Smooth muscle cell (in vitro differentiated cells): Measurements from ENCODE around the gene TDRD9. TPM values are rescaled to one million over a fixed set of nuclear protein-coding genes. Genes with fewer than 3 reads are reported as not detected.
"Not testable (repeated sequence)": the region's sequence is repeated elsewhere in the genome, so short reads cannot be mapped to it uniquely, and the experiment has no call there.

Experiments used
- DNase-seq: peaks from one replicate; lab custom pipeline; 2025; ENCODE audit not compliant: unreplicated experiment; lab: John Stamatoyannopoulos, UW
- H2AFZ ChIP-seq: fragments of 200-600 bp; sonication (generic); 2 replicates; pipeline ENCODE4 v1.6.0; 2016; ENCODE audit warnings: antibody characterized with exemption, low read depth, mild to moderate bottlenecking
- H3F3A ChIP-seq: fragments of 200-600 bp; sonication (generic); 2 replicates; pipeline ENCODE4 v1.6.0; 2017; ENCODE audit warnings: antibody characterized with exemption, low read depth
- H3K27ac ChIP-seq: fragments of 200-600 bp; sonication (generic); 2 replicates; pipeline ENCODE4 v1.5.1; 2016; ENCODE audit warnings: low read depth, mild to moderate bottlenecking
- H3K27me3 ChIP-seq: fragments of 200-600 bp; sonication (generic); 2 replicates; pipeline ENCODE4 v1.6.1; 2016; ENCODE audit warnings: low read depth, mild to moderate bottlenecking
- H3K36me3 ChIP-seq: fragments of 200-600 bp; sonication (generic); 2 replicates; pipeline ENCODE4 v1.5.1; 2016; ENCODE audit warnings: low read depth
- H3K4me1 ChIP-seq: fragments of 200-600 bp; sonication (generic); 2 replicates; pipeline ENCODE4 v1.5.1; 2016; ENCODE audit warnings: low read depth
- H3K4me2 ChIP-seq: fragments of 200-600 bp; sonication (generic); 2 replicates; pipeline ENCODE4 v1.6.0; 2016; ENCODE audit warnings: mild to moderate bottlenecking
- H3K4me3 ChIP-seq: fragments of 200-600 bp; sonication (generic); 2 replicates; pipeline ENCODE4 v1.5.1; 2016; ENCODE audit warnings: mild to moderate bottlenecking
- H3K79me2 ChIP-seq: fragments of 200-600 bp; sonication (generic); 2 replicates; pipeline ENCODE4 v1.6.0; 2016; ENCODE audit warnings: low read depth, mild to moderate bottlenecking
- H3K9ac ChIP-seq: fragments of 200-600 bp; sonication (generic); 2 replicates; pipeline ENCODE4 v1.6.0; 2016; ENCODE audit warnings: low read depth
- H3K9me3 ChIP-seq: fragments of 200-600 bp; sonication (generic); replicated peaks from 2 replicates; pipeline ENCODE4 v1.5.1; 2016; ENCODE audit warnings: low read depth
- H4K20me1 ChIP-seq: fragments of 200-600 bp; sonication (generic); 2 replicates; pipeline ENCODE4 v1.6.0; 2016; ENCODE audit warnings: low read depth
- CTCF ChIP-seq: fragments of 200-600 bp; sonication (generic); IDR thresholded peaks from 2 replicates; pipeline ENCODE4 v1.5.1; 2017; ENCODE audit warnings: borderline replicate concordance, mild to moderate bottlenecking, antibody characterized with exemption; ENCODE audit not compliant: insufficient read depth, poor library complexity, severe bottlenecking
- WGBS: methylation state at CpG from one replicate; pipeline ENCODE4 v1.1.7; 2016; ENCODE audit warnings: low lambda C conversion rate; 5-methylcytosine and 5-hydroxymethylcytosine counted together
- polyA plus RNA-seq: library from polyadenylated mRNA; unstranded; fragments of >200 nt; fragmentation: Nextera tagmentation; extraction: Ambion mirVana; gene quantifications from 2 replicates; pipeline ENCODE4 v1.2.1, GENCODE V29; 2016
- total RNA-seq: library from RNA; depleted of rRNA; stranded (reverse); fragments of >200 nt; gene quantifications from 2 replicates; pipeline ENCODE4 v1.2.3, GENCODE V29; 2014

The TDRD9 gene
- total and polyA plus RNA-seq, 2 experiments from 2014 or later = 1.0 TPM; not detected in 1

GRCh38 chr14:103974575-103974974, 46.3 kb downstream of the TDRD9 start:
- TF ChIP-seq CTCF = no peak
- Histone ChIP-seq H3K4me3 (no peak overlapping the region), H4K20me1 (no peaks in the 10 kb centered on the region), H3K27ac (no peak overlapping the region), H3K36me3 (no peaks in the 10 kb centered on the region), H3K27me3 (no peaks in the 10 kb centered on the region), H3K9ac (no peak overlapping the region), H2AFZ (no peak overlapping the region), H3K4me2 (no peak overlapping the region), H3K9me3 (no peaks in the 10 kb centered on the region), H3K4me1 (no peaks in the 10 kb centered on the region), H3K79me2 (no peaks in the 10 kb centered on the region), H3F3A (no peaks in the 10 kb centered on the region)
- no peak for DNase-seq
- 89% methylated on average over 2 of the region's 2 CpGs for WGBS

- H3K9ac ChIP-seq, H3F3A ChIP-seq, H3K9me3 ChIP-seq, H3K4me3 ChIP-seq, H2AFZ ChIP-seq, DNase-seq, H3K36me3 ChIP-seq, H3K79me2 ChIP-seq, H3K27ac ChIP-seq, H3K27me3 ChIP-seq, H3K4me1 ChIP-seq, H3K4me2 ChIP-seq, H4K20me1 ChIP-seq: not testable (repeated sequence)
- peak; percentile 60 for TF ChIP-seq CTCF
- WGBS = 45% methylated on average over 14 of the region's 14 CpGs
Measured at GRCh38 chr14:103980623-103981238, 52.5 kb downstream of the TDRD9 start.

GRCh38 chr14:103984196-103984595, 55.9 kb downstream of the TDRD9 start:
- H3K4me1 ChIP-seq = no peaks in the 10 kb centered on the region
- H3K79me2 ChIP-seq = no peaks in the 10 kb centered on the region
- H3F3A ChIP-seq = no peaks in the 10 kb centered on the region
- H2AFZ ChIP-seq = no peak overlapping the region
- H3K27me3 ChIP-seq = no peaks in the 10 kb centered on the region
- 92% methylated on average over 5 of the region's 5 CpGs for WGBS
- no peak for DNase-seq
- H3K4me3 ChIP-seq = no peak overlapping the region
- H4K20me1 ChIP-seq = no peaks in the 10 kb centered on the region
- H3K27ac ChIP-seq = no peak overlapping the region
- H3K4me2 ChIP-seq = no peak overlapping the region
- no peaks in the 10 kb centered on the region for H3K36me3 ChIP-seq
- H3K9me3 ChIP-seq = peaks cover 5% of the 10 kb centered on the region
- no peak overlapping the region for H3K9ac ChIP-seq
- TF ChIP-seq CTCF = no peak

DNA sequence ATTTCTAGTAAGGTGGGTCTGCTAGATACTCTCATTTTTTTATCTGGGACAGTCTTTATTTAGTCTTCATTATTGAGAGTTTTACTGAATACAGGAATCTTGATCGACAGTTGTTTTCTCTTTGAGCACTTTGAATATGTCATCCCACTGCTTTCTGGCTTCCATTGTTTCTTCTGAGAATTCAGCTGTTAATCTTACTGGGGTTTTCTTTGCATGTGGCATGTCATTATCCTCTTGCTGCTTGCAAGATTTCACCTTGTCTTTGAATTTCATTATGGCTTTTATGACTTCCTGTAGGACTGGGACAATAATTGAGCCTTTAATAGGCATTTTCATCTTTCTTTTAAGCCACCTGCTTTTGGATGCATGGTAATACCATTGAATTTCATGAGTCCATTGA, 60.8 kb downstream of the TDRD9 start:
- H3K4me1 ChIP-seq = no peaks in the 10 kb centered on the region
- no peaks in the 10 kb centered on the region for H3F3A ChIP-seq
- no peak for DNase-seq
- 96% methylated on average over 1 of the region's 1 CpG for WGBS
- H3K4me3 ChIP-seq = no peak overlapping the region
- H3K9me3 ChIP-seq = peaks cover 5% of the 10 kb centered on the region
- H3K27me3 ChIP-seq = no peaks in the 10 kb centered on the region
- no peak overlapping the region for H2AFZ ChIP-seq
- no peaks in the 10 kb centered on the region for H4K20me1 ChIP-seq
- H3K36me3 ChIP-seq = no peaks in the 10 kb centered on the region
- H3K4me2 ChIP-seq = no peak overlapping the region
- H3K9ac ChIP-seq = no peak overlapping the region
- H3K79me2 ChIP-seq = no peaks in the 10 kb centered on the region
- no peak for TF ChIP-seq CTCF
- H3K27ac ChIP-seq = no peak overlapping the region
